Spleen (tissue), 11 donors: Measurements from ENCODE around the gene SDK1. TPM values are rescaled to one million over a fixed set of nuclear protein-coding genes. Genes with fewer than 3 reads are reported as not detected.

Experiments
- DNase-seq: peaks from one replicate; pipeline ENCODE4 v3.0.0-alpha.2; 2020
- H3K27ac ChIP-seq, 8 donors: fragments of 200-600 bp; sonication (generic) in 7 of 8; 1 replicate in 4 of 8; 2 replicates in 4 of 8; pipeline versions ENCODE4 v1.5.0 to v1.8.0; 2016 to 2021; ENCODE audit warnings: inconsistent platforms in 4 of 8, mild to moderate bottlenecking in 4 of 8, moderate library complexity in 1 of 8
- H3K27me3 ChIP-seq, 7 donors: fragments of 200-600 bp; sonication (generic) in 6 of 7; replicated peaks in 1 of 7; 1 replicate in 4 of 7; 2 replicates in 3 of 7; pipeline versions ENCODE4 v1.5.0 to v1.8.0; 2016 to 2021; ENCODE audit warnings: inconsistent platforms in 3 of 7, mild to moderate bottlenecking in 1 of 7
- H3K36me3 ChIP-seq, 6 donors: fragments of 200-600 bp; sonication (generic) in 5 of 6; 1 replicate in 4 of 6; 2 replicates in 2 of 6; pipeline versions ENCODE4 v1.5.0 to v1.8.0; 2016 to 2021; ENCODE audit warnings: inconsistent platforms in 2 of 6
- H3K4me1 ChIP-seq, 6 donors: fragments of 200-600 bp; sonication (generic) in 5 of 6; 1 replicate in 3 of 6; 2 replicates in 3 of 6; pipeline versions ENCODE4 v1.5.0 to v1.8.0; 2016 to 2021; ENCODE audit warnings: inconsistent platforms in 3 of 6
- H3K4me3 ChIP-seq, 8 donors: fragments of 200-600 bp; sonication (generic) in 7 of 8; 1 replicate in 4 of 8; 2 replicates in 4 of 8; pipeline versions ENCODE4 v1.5.0 to v1.8.0; 2016 to 2021; ENCODE audit warnings: inconsistent platforms in 4 of 8, mild to moderate bottlenecking in 4 of 8, moderate library complexity in 2 of 8
- H3K9me3 ChIP-seq, 8 donors: fragments of 200-600 bp; sonication (generic) in 7 of 8; 1 replicate in 4 of 8; 2 replicates in 4 of 8; pipeline versions ENCODE4 v1.5.0 to v1.8.0; 2016 to 2021; ENCODE audit warnings: inconsistent platforms in 4 of 8
- POLR2A ChIP-seq, 3 donors: fragments of 450-650 bp; IDR thresholded peaks; one replicate each; pipeline ENCODE4 v1.5.1; 2017; ENCODE audit warnings: antibody characterized with exemption in 3 of 3, mild to moderate bottlenecking in 1 of 3
- POLR2AphosphoS5 ChIP-seq, 3 donors: sonication (generic); formaldehyde crosslinking; IDR thresholded peaks; one replicate each; pipeline ENCODE4 v1.5.1; 2017; ENCODE audit warnings: antibody characterized with exemption in 3 of 3
- WGBS, 5 donors: extraction: QIAGEN DNeasy Blood & Tissue Kit in 3 of 5; methylation state at CpG; one replicate each; pipeline versions ENCODE4 v1.1.5 to v1.1.7; 2013 to 2018; 5-methylcytosine and 5-hydroxymethylcytosine counted together
- intact Hi-C: fragments of 100-400 bp; cut with DNase I; formaldehyde crosslinking; loops from one replicate; pipeline ENCODE4 v1.15.0; 2023; ENCODE audit warnings: low total_unique reads
- polyA plus RNA-seq, 3 donors: library from polyadenylated mRNA; stranded (reverse); fragments of 200-250 nt; gene quantifications; one replicate each; pipeline ENCODE4 v1.2.1, GENCODE V29; 2013
- total RNA-seq, 7 donors: library from RNA; depleted of rRNA in 3 of 7; stranded (reverse); fragments of >200 nt in 3 of 7; fragmentation: NEBNext Ultra II Directional in 4 of 7; extraction: Animal tissue kit (Norgen Biotek cat#: 25700) in 4 of 7; gene quantifications; one replicate each; pipeline versions ENCODE4 v1.1.0 to v1.2.1, GENCODE V29; 2016 to 2021
- TF ChIP-seq, protein P1 (sequence below), 11 experiments: fragments of 200-600 bp in 7 of 11; fragments of 450-650 bp in 4 of 11; sonication (generic) in 4 of 11; IDR thresholded peaks in 8 of 11; conservative IDR thresholded peaks in 3 of 11; 1 replicate in 7 of 11; 2 replicates in 4 of 11; pipeline versions ENCODE4 v1.4.0 to v1.8.0; 2016 to 2021; ENCODE audit warnings: antibody characterized with exemption in 11 of 11, inconsistent platforms in 4 of 11, mild to moderate bottlenecking in 1 of 11
- donor health status: healthy with polysubstance abuse.
- donor health status: DM: no; HTN: no; CAD: no; lungs with moderate emphysema.
- donor health status: DM: no; HTN: no; CAD: no.
- donor health status: Bipolar disorder and iron deficiency.
- donor health status: healthy.
- donor health status: DM: no; HTN: no; CAD: no.
- donor health status: DM: yes; HTN: yes; CAD: no.

The SDK1 gene
- total and polyA plus RNA-seq, 10 donors, result 3.2 to 54.1 (median 35.1) TPM

DNA sequence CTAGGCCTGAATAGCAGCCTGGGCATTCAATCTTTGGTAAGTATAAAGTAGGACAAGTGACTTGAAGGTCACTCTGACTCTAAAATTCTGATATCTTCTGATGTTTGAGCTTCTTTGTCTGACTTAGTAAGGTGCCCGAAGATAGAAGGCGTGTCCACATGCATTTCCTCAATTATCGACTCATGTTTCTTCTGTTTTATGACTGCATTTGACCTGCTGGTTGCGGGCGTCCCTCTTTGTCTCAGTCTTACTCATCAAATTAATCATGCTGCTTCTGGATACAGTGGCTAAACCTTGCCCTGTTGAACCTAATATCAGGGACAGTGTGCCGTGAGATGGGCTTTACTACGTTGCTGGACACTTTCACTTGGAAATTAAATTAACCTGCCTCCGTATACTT, 534.1 kb downstream of the SDK1 start:
- WGBS, 5 donors, result 86 to 96% (median 89%) methylated on average over 8 of the region's 8 CpGs

DNA sequence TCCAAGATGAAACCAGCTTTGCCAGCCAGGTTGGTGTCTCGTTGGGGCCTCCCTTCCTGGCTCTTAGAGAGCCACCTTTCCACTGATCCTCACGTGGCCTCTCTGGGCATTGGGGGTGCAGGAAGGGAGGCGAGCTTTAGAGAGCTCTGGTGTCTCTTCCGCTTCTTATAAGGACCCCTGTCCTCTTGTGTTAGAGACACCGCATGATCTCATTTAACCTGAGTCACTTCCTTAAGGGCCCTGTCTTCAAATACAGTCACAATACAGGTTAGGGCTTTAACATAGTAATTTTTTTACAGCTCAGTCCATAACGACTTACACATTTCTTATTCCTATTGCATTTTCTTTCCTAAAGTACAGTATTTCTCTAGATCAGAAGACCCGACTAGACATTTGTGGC, 535.8 kb downstream of the SDK1 start:
- WGBS, 5 donors, result 83 to 92% (median 87%) methylated on average over 7 of the region's 7 CpGs
- Histone ChIP-seq H3K36me3 (peaks cover 0 to 3% (median 0%) of the 10 kb centered on the region in 6 donors), H3K9me3 (no peaks in the 10 kb centered on the region), H3K4me1 (no peaks in the 10 kb centered on the region), H3K27me3 (no peaks in the 10 kb centered on the region), H3K27ac (no peak overlapping the region), H3K4me3 (no peak overlapping the region)
- no peak for TF ChIP-seq POLR2A (IDR thresholded peaks at IDR 0.05)
- TF ChIP-seq, protein P1, sequence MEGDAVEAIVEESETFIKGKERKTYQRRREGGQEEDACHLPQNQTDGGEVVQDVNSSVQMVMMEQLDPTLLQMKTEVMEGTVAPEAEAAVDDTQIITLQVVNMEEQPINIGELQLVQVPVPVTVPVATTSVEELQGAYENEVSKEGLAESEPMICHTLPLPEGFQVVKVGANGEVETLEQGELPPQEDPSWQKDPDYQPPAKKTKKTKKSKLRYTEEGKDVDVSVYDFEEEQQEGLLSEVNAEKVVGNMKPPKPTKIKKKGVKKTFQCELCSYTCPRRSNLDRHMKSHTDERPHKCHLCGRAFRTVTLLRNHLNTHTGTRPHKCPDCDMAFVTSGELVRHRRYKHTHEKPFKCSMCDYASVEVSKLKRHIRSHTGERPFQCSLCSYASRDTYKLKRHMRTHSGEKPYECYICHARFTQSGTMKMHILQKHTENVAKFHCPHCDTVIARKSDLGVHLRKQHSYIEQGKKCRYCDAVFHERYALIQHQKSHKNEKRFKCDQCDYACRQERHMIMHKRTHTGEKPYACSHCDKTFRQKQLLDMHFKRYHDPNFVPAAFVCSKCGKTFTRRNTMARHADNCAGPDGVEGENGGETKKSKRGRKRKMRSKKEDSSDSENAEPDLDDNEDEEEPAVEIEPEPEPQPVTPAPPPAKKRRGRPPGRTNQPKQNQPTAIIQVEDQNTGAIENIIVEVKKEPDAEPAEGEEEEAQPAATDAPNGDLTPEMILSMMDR (IDR thresholded peaks at IDR 0.05 in 8 of 11, conservative IDR thresholded peaks at IDR 0.05 in 3 of 11), result no peak
- TF ChIP-seq POLR2AphosphoS5 (IDR thresholded peaks at IDR 0.05), result no peak
- no peak for DNase-seq
- intact Hi-C loops, result no loop called here

More for the DNA sequence above, 534.1 kb downstream of the SDK1 start:
- Histone ChIP-seq H3K27ac (no peak overlapping the region), H3K4me3 (no peak overlapping the region), H3K27me3 (no peaks in the 10 kb centered on the region), H3K4me1 (no peaks in the 10 kb centered on the region), H3K9me3 (no peaks in the 10 kb centered on the region), H3K36me3 (peaks cover 0 to 3% (median 0%) of the 10 kb centered on the region in 6 donors)
- intact Hi-C loops, result no loop called here
- TF ChIP-seq POLR2AphosphoS5 (IDR thresholded peaks at IDR 0.05) (no peak), POLR2A (IDR thresholded peaks at IDR 0.05) (no peak)
- TF ChIP-seq, protein P1 (IDR thresholded peaks at IDR 0.05 in 8 of 11, conservative IDR thresholded peaks at IDR 0.05 in 3 of 11), result no peak
- no peak for DNase-seq

DNA sequence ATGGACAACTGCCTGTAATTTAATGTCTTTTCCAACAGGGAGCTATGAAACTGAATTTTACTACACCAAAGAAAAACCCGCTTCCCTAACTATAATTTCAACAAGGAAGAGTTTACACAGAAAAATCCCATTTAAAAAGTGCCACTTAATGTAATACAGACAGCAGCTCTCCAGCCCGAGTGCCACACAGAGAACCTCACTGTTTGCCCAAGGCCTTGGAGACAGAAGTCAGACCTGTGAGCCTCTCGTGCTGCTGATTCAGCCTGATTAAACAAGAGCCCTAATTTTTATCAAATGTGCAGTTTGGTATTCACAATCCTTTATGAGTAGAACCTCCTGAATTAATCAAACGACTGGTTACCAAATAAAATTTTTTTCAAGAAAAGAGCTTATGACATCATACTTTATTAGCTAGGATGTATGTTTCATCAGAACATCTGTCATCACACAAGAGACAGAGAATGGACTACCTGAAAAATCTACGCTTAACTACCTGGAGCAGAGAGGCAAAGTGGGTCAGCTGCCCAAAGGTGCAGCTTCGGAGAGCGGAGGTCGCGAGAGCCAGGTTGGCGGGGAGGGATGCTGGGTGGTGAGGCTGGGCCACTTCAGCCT, 543.6 kb downstream of the SDK1 start:
- TF ChIP-seq POLR2AphosphoS5 (IDR thresholded peaks at IDR 0.05), result no peak
- TF ChIP-seq POLR2A (IDR thresholded peaks at IDR 0.05), result no peak
- TF ChIP-seq, protein P1 (IDR thresholded peaks at IDR 0.05 in 8 of 11, conservative IDR thresholded peaks at IDR 0.05 in 3 of 11), result no peak
- no peaks in the 10 kb centered on the region for H3K9me3 ChIP-seq
- no peak for DNase-seq
- no peak overlapping the region for H3K27ac ChIP-seq
- H3K4me3 ChIP-seq, result no peak overlapping the region
- no peaks in the 10 kb centered on the region for H3K27me3 ChIP-seq
- intact Hi-C loops, result no loop called here
- 91 to 98% (median 93%) methylated on average over 10 of the region's 10 CpGs for WGBS, 5 donors
- H3K36me3 ChIP-seq, result no peaks in the 10 kb centered on the region
- H3K4me1 ChIP-seq, result no peaks in the 10 kb centered on the region

DNA sequence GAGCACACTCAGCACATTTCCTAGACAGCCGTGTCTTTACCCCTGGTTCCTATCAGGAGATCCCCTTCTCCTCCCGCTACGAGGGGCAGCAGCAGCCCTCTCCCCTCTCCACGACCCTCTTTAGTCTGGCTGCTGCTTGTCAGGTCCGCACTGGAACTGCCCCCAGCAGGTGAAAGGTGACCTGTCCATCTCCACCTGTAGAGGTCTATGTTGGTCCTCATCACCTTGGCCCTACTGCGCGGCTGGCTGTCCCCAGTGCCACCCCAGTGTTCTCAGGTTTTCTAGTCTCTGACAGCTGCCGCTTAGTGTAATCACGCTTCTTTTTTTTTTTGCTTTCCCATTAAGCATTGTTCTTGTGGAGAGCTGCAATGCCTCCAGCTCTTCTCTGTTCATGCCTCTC, 545.7 kb downstream of the SDK1 start:
- WGBS, 5 donors, result 87 to 92% (median 89%) methylated on average over 9 of the region's 9 CpGs
- H3K4me3 ChIP-seq, result no peak overlapping the region
- H3K9me3 ChIP-seq, result no peaks in the 10 kb centered on the region
- intact Hi-C loops, result no loop called here
- H3K27ac ChIP-seq, result no peak overlapping the region
- TF ChIP-seq POLR2A (IDR thresholded peaks at IDR 0.05), result no peak
- TF ChIP-seq, protein P1 (IDR thresholded peaks at IDR 0.05 in 8 of 11, conservative IDR thresholded peaks at IDR 0.05 in 3 of 11), result no peak
- no peak for TF ChIP-seq POLR2AphosphoS5 (IDR thresholded peaks at IDR 0.05)
- no peak for DNase-seq
- no peaks in the 10 kb centered on the region for H3K27me3 ChIP-seq
- no peaks in the 10 kb centered on the region for H3K4me1 ChIP-seq
- H3K36me3 ChIP-seq, result no peaks in the 10 kb centered on the region
